Stimulated activated CD4-positive, alpha-beta T cell treated with anti-CD3 and anti-CD28 coated beads, Interleukin-1b, Interleukin-23, amount 100 ng/mL, for 4 hours (primary cell): ENCODE measurements around the gene MPP2.
A peak's percentile ranks its signal among the peaks of the same experiment; 100 is the strongest.
"Not testable (repeated sequence)": the region's sequence is repeated elsewhere in the genome, so short reads cannot be mapped to it uniquely, and the experiment has no call there.

Source experiments
- DNase-seq, 2 donors: peaks; one replicate each; pipeline ENCODE4 v3.0.0-alpha.2; 2020; ENCODE audit warnings: low read depth in 2 of 2

Gene MPP2

DNA sequence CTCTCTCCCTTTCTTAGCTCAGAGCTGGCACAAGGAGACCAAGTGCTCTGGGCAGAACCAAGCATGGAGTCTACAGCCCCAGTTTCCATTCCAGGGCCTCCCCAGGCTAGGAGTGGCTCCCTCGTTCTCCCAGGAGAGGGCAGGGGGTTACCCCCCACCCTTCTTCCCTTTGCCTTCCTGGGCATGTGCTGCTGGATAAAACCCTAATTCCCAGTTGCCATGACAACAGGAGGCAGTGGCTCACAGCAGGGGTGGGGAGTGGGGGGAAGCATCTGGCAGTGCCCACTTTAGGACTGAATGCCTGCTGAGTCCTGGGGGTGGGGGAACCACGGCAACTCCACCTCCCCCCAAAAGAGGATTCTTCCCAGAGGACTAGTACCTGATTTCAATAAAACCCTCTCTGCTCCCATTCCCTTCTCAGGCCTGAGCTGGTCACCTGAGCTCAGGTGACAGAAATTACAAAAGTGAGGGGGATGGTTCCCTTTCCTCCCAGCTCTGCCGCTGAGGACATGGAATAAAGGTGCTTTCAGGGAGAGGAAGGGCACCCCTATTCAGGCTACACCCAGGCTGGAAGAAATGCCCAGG, 1.8 kb downstream of the MPP2 start:
- no peak for DNase-seq

DNA sequence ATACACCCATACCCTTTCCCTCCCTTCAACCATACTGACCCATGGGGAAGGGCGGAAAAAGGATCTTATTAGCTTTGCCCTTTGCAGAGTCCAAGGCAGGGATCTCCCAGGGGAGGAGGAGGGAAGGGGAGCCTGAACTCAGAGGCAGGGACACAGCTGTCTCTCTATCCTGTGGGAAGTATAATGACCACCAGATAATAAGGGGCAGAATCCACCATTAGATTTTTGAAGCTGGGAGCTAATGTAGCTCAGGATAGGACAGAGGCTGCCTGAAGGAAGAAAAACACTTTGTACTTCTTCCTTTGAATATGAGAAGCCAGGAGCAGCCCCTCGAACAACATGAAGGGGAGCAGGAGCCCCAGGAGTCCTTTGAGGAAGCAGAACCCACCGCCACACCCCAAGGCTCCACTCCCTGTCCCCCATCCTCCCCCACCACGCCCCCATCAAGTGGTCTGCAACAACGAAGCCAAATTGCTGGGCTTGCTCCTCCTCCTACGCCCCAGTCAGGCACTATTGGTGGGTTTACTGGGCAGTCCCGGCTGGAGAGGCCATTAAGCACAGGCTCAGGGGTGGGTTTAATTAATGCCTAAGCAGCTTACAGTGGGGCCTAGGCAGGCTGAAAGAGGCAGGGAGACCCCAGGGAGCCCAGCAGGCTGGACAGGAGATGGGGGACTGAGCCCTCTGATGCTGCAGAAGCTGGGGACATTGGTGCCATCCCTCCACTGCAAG, 5.3 kb downstream of the MPP2 start:
- no peak for DNase-seq

DNA sequence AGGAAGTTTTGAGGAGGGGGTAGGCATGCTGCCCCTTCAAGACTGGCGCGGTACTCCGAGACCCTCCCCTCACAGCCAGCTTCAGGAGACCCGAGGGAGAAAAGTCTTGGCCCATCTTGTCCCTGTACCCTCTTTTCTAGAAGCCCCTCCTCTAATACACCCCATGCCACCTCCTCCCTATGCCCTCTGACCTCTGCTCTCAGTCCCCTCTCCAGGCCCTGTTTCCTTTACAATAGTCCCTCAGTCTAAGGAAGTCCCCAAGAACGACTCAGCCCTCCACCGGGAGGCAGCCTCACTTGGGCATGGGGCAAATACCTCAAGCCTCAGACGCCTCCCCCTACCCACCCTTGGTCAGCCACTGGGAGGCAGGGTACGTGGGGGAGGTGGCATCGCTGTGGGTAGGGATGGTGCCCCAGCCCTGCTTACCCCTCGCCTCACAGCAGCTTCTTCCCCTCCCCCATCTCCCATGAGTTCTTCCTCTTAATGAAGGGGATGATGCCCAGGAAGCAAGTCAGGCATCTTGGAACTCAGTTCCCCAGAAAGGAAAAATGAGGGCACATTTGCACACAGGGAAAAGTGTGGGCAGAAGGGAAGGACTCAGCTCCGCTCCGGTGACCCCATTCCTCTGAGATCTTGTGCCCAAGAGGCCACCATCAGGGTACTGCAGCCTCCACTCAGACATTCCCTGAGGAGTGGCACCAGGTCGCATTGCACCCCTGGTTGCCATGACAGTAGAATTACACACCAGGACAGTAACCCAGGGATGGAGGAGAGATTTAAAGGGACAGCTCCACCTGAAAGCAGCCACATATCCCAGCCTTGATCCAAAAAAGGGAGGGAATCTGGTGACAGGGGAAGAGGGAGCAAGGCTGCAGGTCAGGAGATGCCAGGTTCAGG, 6.2 kb downstream of the MPP2 start:
- no peak for DNase-seq

DNA sequence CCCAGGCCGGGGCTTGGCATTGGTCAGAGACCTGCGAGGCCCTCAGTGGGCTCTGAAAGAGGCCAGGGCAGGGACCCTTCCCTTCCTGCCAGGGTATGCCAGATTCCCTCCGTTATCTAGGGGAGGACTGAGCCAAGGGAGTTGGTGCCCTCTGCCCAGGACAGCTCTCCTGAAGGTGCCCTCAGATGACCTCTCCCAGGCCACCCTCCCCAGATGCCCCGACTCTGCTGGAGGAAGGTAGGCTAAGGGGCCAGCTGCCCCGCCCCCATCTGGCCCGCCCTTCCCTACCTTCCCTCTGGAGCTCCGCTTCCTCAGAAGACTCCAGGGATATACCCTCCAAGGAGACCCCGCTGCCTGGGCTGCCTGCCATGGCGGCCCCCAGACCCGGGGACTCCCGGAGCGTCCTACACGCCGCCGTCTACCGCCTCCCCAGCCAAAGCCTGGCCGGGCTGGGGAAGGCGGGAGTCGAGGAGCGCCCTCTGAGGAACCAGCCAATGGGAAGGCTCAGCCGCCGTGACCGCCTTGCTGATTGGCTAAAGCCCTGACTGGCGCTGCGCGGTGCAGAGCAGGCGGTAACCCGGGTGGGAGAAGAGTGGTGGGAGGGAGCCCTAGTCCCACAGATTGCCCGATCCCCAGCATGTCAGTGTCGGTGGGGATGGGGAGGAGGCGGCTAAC, 7.0 kb downstream of the MPP2 start:
- DNase-seq, result peak; percentile 67 to 80

DNA sequence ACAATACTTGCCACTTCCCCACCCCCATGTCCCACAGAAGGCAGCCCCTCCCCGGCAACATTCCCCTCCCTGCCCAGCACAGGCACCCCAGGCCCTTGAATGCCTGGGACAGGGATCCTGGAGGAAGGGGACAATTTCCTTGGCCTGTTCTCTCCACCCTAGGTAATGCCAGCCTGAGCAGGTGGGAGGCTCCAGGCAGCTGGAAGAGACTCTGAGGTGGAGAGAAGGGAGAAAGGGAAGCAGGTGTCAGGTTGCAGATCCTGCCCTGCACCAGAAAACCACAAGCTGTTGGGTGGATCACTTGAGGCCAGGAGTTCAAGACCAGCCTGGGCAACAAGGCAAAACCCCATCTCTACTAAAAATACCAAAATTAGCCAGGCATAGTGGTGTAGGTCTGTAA, 8.9 kb downstream of the MPP2 start:
- no peak for DNase-seq

DNA sequence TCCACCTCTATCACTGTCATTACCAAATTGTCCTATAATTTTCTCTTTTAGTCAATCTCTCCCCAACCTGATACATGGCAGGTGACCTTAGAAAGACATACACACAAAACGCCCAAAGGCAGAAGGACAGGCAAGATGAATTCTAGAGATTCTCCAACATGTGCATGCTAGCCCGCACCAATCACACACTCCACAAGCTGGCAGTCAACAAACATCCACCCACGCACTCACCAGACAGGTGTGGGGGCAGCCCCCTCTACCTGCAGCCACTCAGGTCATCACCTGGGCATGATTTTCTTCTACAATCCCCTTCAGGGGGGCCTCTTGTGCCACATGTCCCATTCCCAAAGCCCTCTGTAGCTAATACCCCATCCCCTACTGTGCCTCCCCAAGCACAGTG, 9.5 kb downstream of the MPP2 start:
- DNase-seq, result no peak

DNA sequence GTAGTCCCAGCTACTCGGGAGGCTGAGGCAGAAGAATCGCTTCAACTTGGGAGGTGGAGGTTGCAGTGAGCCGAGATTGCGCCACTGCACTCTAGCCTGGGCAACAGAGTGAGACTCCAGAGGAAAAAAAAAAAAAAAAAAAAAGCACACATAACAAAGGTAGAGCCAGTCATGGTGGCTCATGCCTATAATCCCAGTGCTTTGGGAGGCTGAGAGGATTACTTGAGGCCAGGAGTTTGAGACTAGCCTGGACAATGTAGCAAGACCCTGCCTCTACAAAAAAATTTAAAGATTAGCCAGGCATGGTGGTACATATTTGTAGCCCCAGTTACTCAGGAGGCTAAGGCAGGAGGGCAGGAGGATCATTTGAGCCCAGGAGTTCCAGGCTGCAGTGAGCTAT, 12.8 kb downstream of the MPP2 start:
- DNase-seq, result not testable (repeated sequence)

DNA sequence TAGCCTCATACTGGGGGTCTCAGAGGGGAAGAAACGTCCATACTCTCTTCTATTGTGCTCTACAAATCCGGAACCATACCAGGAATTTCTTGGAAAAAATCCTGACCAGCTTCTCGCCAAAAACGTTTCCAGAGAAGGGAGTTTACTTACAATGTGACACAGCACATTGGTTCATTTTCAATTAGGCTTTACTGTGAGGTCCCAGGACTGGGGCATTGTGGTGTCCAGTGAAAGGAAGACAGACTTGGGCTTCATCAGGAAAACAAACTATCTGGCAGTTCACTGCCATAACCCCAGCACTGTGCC, 14.7 kb downstream of the MPP2 start:
- DNase-seq, result no peak

DNA sequence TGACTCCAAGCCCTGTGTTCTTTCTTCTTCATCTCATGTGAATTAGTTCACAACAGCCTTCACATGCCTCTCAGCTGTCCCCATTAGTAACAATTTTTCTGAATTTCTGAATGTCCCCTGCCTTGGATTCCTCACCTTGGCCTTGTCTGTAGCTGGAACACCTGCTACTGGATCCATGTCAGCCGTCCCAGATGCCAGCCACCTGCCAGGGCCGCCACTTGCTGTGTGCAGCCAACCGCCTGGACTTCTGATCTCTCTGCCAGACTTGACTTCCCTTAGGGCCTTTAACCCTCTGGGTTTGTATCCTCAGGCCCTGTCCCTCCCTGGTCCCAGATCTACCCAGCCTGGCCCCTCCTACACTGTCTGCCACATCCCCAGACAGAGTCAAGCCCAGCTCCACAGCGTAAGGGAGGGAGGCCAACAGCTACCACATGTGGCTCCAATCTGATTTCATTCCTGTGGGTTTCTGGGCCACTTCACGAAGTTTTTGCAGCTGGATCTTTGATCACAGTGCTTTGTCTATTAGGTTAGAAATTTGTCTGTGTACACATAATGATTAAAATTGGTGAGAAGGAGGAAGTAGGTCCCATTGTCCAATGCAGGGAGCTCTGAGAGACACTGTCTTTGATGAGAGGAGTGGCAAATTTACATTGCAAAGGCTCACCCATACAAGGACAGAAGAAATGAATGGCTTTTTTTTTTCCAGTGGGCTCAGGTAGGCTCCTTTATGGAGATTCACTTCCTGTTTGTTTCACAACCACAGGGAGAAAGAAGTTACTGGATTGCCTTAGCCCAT, 15.3 kb downstream of the MPP2 start:
- DNase-seq, result no peak

DNA sequence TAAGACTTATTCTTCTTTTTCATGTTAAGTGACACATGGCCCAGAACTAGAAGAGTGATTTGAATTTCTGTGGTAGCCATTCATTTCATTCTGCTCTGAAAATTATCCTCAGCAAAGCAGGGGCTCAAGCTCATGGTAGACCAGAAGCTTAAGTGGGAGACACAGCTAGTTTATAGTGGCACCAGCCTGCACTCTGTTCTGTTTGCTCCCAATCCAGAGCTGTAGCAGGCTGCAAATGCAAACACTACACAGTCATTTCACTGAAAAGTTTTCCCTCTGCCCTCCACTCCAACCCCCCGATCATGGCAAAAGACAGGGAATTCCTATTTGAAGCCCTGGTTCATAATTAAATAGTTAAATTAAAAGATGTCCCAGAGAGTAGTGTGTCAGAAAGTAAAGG, 17.1 kb downstream of the MPP2 start:
- no peak for DNase-seq

DNA sequence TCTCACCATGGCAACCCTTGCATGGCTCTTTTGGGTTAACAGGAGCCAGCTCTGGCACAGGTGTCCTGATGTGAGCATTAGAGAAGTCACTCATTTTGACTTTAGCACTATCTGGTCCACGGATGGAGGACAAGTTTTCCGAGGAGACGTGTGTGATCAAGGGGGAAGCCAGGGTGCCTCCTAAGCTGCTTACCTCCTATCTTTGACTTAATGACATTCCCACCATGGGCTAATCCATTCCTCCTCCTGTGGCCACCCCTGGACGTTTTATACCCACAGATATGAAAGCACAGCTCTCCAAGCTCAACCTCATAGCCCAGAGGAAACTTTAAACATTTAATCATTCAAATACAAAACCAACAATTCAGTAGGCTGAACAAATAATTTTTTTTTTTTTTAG, 18.8 kb downstream of the MPP2 start:
- no peak for DNase-seq

DNA sequence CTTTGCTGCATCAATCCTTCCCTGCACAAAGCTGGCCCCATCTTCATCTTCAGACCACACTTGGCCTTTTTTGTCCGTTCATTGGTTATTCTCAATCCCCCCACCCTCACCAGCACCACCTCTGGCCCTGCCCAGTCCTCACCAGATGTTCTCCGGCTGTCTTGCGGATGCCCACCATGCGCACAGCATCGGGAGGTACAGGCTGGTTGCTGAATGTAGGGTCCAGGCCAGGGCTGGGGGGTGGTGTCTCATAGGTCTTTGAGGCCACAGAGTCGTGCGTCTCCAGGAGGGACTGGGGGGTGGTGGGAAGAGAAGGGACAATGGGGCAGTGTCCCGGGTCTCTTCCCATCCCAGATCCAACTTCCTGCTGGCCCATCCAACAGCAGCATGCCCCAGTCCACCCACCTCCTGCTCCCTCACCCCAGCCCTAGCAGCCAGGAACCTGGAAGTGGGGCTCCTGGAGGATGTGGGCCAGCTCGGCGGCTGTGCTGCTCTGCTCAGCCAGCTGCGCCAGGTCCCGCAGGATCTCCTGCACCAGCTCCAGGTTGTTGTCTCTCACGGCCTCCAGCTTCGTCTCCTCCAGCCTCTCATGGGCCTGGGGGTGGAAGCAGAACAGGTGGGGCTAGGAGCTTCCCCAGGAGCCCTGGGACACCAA, 24.4 kb downstream of the MPP2 start:
- DNase-seq, result no peak

DNA sequence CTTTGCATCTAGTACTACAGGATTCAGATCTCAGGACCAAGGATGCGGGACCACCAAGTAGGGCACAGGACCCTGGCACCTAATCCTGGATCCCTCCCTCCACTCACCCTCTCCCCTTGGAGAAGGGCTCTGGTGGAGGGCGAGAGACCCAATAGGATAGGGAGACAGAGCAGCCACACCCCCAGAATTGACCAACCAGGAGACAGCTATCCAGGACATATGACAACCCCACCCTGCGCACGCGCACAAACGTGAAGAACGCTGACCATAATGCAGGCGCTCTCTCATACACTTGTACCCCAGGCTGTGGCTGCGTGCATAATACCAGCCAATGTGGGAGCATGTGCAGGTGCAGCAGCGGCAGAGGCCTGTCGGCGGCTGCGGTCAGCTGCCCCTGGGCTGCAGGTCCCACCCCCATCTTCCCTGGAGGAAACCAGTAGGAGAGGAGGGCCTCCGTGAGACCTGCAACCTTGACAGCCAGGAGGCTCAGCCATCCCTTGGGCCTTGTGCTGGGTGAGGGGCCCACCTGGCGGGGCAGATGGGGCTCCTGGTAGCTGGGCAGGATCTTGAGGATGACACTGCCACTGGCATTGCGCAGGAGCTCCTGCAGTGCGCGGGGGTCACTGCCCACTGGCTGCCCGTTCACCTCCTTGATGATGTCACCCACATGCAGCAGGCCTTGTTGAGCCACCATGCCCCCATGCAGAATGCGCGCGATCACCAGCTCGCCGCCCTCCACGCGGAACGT, 25.4 kb downstream of the MPP2 start:
- no peak for DNase-seq

DNA sequence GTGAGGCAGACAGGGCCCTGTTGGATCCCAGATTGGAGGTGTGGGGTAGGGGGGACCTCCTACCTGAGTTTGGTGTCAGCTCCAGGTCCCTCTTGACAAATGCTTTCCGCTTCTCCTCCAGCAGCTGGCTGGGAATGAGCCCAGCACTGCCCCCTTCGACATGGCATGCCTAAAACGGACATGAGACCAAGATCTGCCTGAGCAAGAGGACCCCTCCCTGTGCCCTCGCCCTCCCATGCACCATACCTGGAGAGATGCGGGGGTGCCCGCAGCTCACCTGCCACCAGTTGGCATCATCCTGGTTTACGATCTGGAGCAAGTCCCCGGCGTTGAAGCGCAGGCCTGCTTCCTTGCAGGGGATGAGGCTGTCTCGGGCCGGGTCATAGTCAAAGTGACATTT, 26.2 kb downstream of the MPP2 start:
- DNase-seq, result no peak

DNA sequence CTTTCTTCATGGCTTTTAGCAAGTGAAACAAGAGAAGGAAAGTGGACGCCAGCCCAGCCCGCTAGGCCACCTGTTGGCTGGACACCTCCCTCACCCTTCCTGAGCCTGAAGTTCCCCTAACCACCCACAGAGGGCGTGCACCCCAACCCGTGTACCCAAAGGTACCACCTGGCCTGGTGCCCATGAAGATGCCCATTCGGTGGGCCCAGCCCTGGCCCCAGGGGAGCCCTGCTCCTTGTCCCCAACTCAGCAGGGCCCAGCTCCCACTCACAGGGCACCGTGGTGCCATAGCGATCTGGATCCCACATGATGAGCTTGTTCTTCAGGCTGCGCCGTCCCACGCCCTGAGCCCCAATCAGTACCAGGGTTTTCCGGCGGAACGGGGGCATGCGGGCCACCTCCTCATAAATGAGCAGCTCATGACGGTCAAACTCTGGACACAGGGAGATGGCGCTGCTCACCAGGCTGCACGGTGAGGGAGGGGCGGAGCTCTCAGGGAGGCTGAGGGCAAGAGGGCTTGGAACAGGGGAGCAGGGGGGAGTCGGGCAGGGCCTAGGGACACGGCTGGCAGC, 26.8 kb downstream of the MPP2 start:
- DNase-seq, result peak; percentile 15 to 32

DNA sequence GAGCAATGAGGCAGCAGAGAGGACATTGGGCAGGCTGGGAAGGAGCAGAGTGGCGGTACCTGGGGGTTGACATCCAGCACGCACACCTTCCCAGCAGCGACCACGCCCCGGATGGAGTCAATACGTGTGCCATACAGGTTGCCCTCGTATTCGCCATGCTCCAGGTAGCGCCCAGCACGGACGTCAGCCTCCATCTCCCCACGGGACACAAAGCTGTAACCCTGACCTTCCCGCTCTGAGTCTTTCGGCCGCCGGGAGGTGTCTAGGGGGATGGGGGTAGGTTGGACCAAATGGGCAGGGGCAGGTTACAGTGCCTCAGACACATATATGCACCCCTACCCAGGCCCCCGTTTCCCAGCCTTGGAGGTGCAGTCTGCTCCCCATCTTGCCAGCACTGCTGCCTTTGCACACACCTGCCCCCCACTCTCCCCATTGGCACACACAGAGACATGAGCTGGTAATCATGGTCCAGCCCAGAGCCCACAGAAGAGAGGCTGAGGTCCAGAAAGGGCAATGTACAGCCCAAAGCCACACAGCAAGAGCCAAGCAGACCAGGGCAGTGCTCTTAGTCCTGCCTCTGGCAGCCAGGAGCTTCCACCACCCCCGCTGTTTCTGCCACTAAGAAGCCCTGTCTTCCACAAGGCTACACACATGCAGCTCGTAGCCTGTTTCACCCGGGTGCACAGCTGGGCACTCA, 27.5 kb downstream of the MPP2 start:
- DNase-seq, result no peak

DNA sequence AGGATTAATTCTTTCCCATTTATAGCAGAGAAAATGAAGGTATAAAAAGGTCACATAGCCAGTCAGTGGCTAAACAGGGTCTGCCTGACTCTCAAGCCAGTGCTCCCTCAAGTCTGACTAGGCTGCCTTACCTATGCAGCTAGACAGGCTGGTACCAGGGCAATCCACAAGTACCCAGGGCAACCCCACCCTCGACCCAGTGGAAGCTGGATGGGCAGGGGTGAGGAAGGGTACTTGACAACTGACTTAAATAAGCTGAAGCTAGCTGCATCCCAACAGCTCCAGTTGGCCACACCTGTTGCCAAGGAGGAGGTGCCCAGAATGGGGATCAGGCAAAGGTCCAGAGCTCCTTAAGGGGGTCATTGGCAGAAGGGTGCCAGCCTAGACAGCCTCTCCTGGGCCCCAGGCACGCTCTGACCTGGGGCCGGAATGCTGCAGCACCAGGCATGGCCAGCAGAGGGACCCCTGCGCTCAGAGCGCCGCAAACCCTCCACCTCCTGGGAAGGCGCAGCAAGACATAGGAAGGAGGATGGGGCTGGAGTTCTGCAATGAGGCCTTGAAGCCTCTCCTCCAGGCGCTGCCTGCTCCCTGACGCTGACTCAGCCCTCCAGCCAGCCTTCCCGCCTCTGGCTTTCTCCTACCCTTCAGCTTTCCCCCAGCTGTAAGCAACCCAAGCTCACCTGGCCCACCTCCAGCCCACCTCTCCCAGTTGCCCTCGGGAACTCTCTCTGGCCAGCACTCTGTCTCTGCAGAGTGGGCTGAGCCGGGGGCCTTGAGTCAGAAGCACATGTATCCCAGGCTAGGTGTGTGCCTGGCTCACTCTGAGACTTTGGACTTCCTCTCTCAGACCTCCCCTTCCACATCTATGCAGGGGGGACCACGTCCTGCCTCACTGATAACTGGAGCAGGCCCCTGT, 28.8 kb downstream of the MPP2 start:
- DNase-seq, result peak; percentile 59 to 66

DNA sequence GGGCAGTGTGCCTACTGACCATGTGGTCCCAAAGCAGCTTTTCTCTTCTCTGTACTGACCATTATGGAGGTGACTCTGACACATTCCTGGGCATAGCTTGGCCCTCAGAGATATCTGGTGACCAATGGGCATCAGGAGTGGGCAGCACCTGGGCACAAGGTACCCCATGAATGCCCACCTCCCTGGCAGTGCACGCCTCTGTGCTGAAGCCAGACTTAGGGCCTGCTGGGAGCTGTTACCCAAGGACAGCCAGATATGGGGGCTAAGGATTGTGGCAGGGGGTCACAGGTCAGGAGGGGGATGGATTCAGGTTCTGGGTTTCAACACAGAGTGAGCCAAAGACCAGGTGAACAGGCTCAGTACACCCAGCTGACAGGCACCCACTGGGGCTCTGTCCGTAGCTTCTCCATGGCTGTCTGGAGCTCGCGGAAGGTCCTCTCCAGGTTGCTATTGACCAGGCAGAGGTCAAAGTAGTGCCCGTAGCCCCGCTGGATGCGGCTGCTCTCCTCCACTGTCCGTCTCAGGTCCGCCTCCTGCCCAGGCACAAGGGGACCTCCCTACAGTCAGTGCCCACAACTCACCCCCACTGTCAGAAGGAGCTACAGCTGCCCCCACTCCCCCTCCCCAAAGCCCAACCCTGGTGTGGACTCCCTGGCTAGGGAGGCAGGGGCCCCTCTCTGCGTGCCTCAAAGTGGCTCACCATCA, 29.7 kb downstream of the MPP2 start:
- no peak for DNase-seq
